ENCODE measurements around the gene GALNT1. TPM values are rescaled to one million over a fixed set of nuclear protein-coding genes. Genes with fewer than 3 reads are reported as not detected.

The GALNT1 gene
- total RNA-seq, 1 donor from 2014 or later, result 65.3 TPM

- H3K27me3 Mint-ChIP-seq (ENCODE audit: unreplicated experiment), result peaks cover 1% of the 10 kb centered on the region
- TF ChIP-seq, protein P1, sequence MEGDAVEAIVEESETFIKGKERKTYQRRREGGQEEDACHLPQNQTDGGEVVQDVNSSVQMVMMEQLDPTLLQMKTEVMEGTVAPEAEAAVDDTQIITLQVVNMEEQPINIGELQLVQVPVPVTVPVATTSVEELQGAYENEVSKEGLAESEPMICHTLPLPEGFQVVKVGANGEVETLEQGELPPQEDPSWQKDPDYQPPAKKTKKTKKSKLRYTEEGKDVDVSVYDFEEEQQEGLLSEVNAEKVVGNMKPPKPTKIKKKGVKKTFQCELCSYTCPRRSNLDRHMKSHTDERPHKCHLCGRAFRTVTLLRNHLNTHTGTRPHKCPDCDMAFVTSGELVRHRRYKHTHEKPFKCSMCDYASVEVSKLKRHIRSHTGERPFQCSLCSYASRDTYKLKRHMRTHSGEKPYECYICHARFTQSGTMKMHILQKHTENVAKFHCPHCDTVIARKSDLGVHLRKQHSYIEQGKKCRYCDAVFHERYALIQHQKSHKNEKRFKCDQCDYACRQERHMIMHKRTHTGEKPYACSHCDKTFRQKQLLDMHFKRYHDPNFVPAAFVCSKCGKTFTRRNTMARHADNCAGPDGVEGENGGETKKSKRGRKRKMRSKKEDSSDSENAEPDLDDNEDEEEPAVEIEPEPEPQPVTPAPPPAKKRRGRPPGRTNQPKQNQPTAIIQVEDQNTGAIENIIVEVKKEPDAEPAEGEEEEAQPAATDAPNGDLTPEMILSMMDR (IDR thresholded peaks at IDR 0.05; ENCODE audit: partially characterized antibody, unreplicated experiment), result no peak
- H3K27ac Mint-ChIP-seq (ENCODE audit: unreplicated experiment), result no peak overlapping the region
- H3K4me3 Mint-ChIP-seq (ENCODE audit: unreplicated experiment), result no peak overlapping the region
- H3K36me3 Mint-ChIP-seq (ENCODE audit: unreplicated experiment), result no peaks in the 10 kb centered on the region
- no peak for DNase-seq
- no peaks in the 10 kb centered on the region for H3K9me3 Mint-ChIP-seq (ENCODE audit: unreplicated experiment)
- peaks cover 15% of the 10 kb centered on the region for H3K4me1 Mint-ChIP-seq (ENCODE audit: low read depth, unreplicated experiment)
These were observed 34.5 kb downstream of the GALNT1 start for GRCh38 chr18:35616074-35616473.

- Mint-ChIP-seq H3K27me3 (ENCODE audit: unreplicated experiment) (peaks cover 1% of the 10 kb centered on the region), H3K9me3 (ENCODE audit: unreplicated experiment) (no peaks in the 10 kb centered on the region), H3K4me3 (ENCODE audit: unreplicated experiment) (no peak overlapping the region), H3K27ac (ENCODE audit: unreplicated experiment) (no peak overlapping the region), H3K4me1 (ENCODE audit: low read depth, unreplicated experiment) (peaks cover 15% of the 10 kb centered on the region), H3K36me3 (ENCODE audit: unreplicated experiment) (no peaks in the 10 kb centered on the region)
- DNase-seq, result no peak
- TF ChIP-seq, protein P1 (IDR thresholded peaks at IDR 0.05; ENCODE audit: partially characterized antibody, unreplicated experiment), result no peak
These were observed 35.3 kb downstream of the GALNT1 start for GRCh38 chr18:35616664-35617423.

DNA sequence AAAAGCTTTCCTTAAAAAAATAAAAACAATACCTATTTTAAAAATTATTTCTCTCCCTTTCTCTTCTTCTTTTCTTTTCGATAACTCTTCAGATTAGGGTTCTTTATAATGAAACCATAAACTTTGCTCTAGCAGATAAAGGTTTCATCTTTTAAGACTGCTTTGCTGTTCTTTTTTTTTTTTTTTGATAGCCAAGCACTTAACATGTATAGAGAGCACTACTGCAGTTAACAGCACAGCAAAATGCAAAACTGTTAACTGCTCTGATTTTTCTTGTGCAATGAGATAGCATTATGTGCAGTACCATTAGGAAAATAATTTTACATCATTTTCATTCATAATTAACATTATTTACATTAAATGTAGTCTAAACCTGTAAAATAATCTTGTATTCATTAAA lies 36.3 kb downstream of the GALNT1 start:
- no peak overlapping the region for H3K27ac Mint-ChIP-seq (ENCODE audit: unreplicated experiment)
- peaks cover 1% of the 10 kb centered on the region for H3K27me3 Mint-ChIP-seq (ENCODE audit: unreplicated experiment)
- no peaks in the 10 kb centered on the region for H3K36me3 Mint-ChIP-seq (ENCODE audit: unreplicated experiment)
- peaks cover 14% of the 10 kb centered on the region for H3K4me1 Mint-ChIP-seq (ENCODE audit: low read depth, unreplicated experiment)
- no peaks in the 10 kb centered on the region for H3K9me3 Mint-ChIP-seq (ENCODE audit: unreplicated experiment)
- TF ChIP-seq, protein P1 (IDR thresholded peaks at IDR 0.05; ENCODE audit: partially characterized antibody, unreplicated experiment), result no peak
- DNase-seq, result no peak
- no peak overlapping the region for H3K4me3 Mint-ChIP-seq (ENCODE audit: unreplicated experiment)

DNA sequence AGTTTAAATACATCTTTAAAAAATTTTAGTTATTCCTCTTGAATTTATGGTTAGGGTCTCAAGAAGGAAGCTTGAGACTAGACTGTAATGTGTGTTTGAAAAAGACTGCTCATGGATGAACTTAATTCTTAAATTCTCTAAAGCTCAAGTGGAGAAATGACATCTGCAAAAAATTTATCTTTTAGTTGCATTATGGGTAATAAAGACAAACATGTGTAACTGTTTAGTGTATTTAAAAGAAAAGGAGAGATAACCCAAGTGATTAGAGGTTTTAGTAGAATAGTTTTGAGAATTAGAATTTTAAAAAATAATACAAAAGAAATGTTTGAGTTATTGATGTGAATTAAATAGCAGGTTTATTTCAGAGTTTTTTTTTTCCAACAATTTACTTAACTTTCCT lies 36.7 kb downstream of the GALNT1 start:
- Mint-ChIP-seq H3K36me3 (ENCODE audit: unreplicated experiment) (no peaks in the 10 kb centered on the region), H3K9me3 (ENCODE audit: unreplicated experiment) (no peaks in the 10 kb centered on the region), H3K27me3 (ENCODE audit: unreplicated experiment) (peaks cover 1% of the 10 kb centered on the region), H3K27ac (ENCODE audit: unreplicated experiment) (no peak overlapping the region), H3K4me1 (ENCODE audit: low read depth, unreplicated experiment) (peaks cover 10% of the 10 kb centered on the region), H3K4me3 (ENCODE audit: unreplicated experiment) (no peak overlapping the region)
- no peak for DNase-seq
- TF ChIP-seq, protein P1 (IDR thresholded peaks at IDR 0.05; ENCODE audit: partially characterized antibody, unreplicated experiment), result no peak

DNA sequence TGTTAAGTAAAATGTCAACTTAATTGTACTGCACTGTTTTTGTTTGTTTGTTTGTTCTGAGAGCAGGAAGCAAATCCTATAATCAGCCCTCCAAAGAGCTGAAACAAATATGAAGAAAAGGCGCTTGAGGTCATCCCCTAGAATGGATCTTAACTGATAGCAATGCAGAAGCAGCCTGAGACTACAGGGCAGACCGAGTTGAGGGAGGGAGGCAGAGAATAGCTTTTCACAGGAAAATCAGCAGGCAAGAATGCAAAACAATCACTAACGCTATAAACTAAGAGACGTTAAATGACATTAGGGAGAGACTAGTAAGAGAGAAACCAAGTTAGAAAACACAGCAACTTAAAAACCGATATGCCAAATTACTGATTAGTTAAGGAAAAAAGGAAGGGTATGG lies 37.2 kb downstream of the GALNT1 start:
- peaks cover 1% of the 10 kb centered on the region for H3K27me3 Mint-ChIP-seq (ENCODE audit: unreplicated experiment)
- H3K9me3 Mint-ChIP-seq (ENCODE audit: unreplicated experiment), result no peaks in the 10 kb centered on the region
- no peaks in the 10 kb centered on the region for H3K36me3 Mint-ChIP-seq (ENCODE audit: unreplicated experiment)

More for the DNA sequence above, 37.2 kb downstream of the GALNT1 start:
- peaks cover 10% of the 10 kb centered on the region for H3K4me1 Mint-ChIP-seq (ENCODE audit: low read depth, unreplicated experiment)
- TF ChIP-seq, protein P1 (IDR thresholded peaks at IDR 0.05; ENCODE audit: partially characterized antibody, unreplicated experiment), result no peak
- no peak overlapping the region for H3K27ac Mint-ChIP-seq (ENCODE audit: unreplicated experiment)
- no peak overlapping the region for H3K4me3 Mint-ChIP-seq (ENCODE audit: unreplicated experiment)
- DNase-seq, result no peak

Measured in glutamatergic neuron (in vitro differentiated cells).